GM12865 (cell line): ENCODE data around the gene EML1.

Experiments
- DNase-seq: peaks from one replicate; pipeline ENCODE4 v3.0.0; 2010; ENCODE audit warnings: low read depth
- H3K4me3 ChIP-seq: 2 replicates; pipeline ENCODE4 v1.5.1; 2011; ENCODE audit warnings: mild to moderate bottlenecking, low read depth, low read length, control low read depth
- CTCF ChIP-seq: IDR thresholded peaks from 2 replicates; pipeline ENCODE4 v1.5.1; 2011; ENCODE audit warnings: low read length, control low read depth, low read depth, inconsistent platforms; ENCODE audit not compliant: insufficient read depth; ENCODE audit errors: missing control alignments

The EML1 gene

DNA sequence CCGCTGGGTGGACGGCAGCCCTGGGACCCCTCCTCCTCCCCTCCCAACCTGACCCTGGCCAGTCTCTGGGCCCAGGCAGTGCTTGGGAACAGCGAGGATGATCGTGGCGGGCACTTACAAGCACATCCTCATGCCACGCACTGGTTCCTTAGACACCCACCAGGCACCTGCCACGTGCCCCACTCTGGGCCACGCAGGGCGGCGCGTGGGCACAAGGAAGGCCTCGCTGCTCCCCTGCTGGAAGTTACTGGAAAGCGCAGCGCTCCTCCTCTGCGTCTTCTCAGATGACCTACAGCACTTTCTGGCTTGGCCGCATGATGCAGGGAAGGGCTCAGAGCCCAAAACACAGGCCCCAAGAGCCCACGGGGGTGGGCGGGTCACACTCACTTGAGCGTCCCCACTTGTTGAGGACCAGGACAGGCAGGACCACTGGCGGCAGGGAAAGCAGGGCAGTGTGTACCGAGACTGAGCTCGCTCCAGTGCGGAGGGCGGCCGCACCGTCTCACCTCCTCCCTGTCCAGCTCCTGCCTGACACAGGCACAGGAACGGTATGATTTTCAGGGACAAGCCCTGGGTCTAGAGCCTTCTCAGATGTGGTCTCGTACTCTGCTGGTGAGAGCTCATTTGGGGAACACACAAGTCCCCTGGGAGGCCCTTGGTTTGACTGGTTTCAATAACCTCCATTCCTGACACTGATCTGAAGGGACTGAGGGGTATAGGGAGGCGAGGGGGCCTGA lies 143.7 kb downstream of the EML1 start:
- H3K4me3 ChIP-seq: no peak overlapping the region
- DNase-seq: peak; percentile 80
- TF ChIP-seq CTCF: peak; percentile 10

DNA sequence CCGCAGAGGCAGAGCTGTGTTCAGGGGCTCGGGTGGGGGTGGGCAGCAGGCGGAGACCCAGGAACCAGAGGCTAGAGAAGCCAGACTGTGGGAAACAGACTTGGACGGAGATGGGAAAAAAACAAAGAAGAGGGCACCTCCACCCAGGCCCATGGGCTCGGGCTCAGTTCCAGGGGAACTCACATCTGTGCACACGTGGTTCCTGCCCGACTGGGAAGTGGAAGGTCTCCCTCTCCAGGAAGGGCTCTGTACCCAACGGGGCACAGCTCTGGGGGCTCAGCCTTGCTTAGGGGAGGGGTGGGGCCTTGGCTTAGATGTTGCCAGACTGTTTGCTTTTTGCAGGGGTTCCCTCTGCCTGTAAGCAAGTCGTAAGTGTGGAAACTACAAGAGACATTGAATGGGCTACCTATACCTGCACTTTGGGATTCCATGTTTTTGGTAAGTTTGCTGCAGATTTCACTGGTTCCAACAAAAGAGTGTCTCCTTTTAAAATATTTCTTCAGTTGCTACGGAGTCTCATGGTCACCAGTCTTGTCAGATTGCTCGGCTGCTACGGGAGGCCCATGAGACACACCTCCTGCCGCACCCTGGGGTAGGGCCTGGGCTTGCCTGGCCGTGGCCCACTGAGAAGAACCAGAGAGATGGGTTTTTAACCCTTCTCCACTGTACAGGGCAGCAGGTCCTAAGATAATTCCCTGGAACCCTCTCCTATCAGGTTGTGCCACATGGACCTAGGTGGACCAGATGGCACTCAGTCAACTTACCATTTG lies 144.4 kb downstream of the EML1 start:
- H3K4me3 ChIP-seq: no peak overlapping the region
- no peak for DNase-seq
- no peak for TF ChIP-seq CTCF

DNA sequence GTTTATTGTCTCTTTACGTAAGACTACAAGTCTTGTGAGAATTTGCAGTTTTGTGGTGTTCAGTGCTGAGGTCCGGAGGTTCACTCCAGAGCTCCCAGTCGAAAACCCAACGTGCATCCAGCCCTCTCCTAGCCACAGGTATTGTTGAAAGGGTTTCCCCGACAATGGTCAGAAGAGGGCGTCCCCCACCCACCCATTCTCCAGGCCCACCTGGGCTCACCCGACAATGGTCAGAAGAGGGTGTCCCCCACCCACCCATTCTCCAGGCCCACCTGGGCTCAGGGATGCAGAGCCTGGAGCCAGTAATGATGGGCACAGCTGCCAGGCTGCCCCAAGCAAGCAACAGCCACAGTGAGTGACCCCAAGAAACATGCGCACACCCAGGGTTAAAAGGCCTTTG lies 145.2 kb downstream of the EML1 start:
- DNase-seq: no peak
- H3K4me3 ChIP-seq: no peak overlapping the region
- no peak for TF ChIP-seq CTCF

GRCh38 chr14:99938896-99939295 lies 145.7 kb downstream of the EML1 start:
- DNase-seq: no peak
- H3K4me3 ChIP-seq: no peak overlapping the region
- TF ChIP-seq CTCF: no peak

DNA sequence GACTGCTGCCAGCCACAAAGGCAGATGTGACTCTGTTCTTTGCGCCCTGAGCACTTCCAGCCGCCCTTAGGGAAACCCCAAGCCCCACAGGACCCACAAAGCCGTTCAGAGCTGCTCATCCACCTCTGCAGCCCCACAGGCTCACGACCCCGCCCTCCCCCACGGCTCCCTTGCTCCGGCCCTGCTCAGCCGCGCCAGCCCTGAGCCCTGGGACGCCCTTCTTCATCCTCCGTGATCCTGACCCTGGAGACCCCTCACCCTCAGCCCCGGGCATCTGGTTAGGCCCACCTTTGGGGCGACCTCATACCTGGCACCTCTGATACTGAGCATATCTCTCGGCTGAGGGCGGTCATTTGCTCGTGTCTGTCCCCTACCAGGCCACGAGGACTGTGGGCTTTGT lies 146.2 kb downstream of the EML1 start:
- no peak overlapping the region for H3K4me3 ChIP-seq
- no peak for TF ChIP-seq CTCF
- no peak for DNase-seq

GRCh38 chr14:99940064-99940463 lies 146.9 kb downstream of the EML1 start:
- DNase-seq: no peak
- TF ChIP-seq CTCF: no peak
- H3K4me3 ChIP-seq: no peak overlapping the region
